ENCODE data around the gene PBX1.

PBX1 gene

GRCh38 chr1:164564378-164564777 is 5.4 kb downstream of the PBX1 start:
- no peak for DNase-seq

- DNase-seq: no peak
Measured at GRCh38 chr1:164565357-164565756, 6.4 kb downstream of the PBX1 start.

- DNase-seq: no peak
Measured at GRCh38 chr1:164567774-164568173, 8.8 kb downstream of the PBX1 start.

- DNase-seq: no peak
Measured at GRCh38 chr1:164569241-164569640, 10.3 kb downstream of the PBX1 start.

GRCh38 chr1:164569866-164570265 is 10.9 kb downstream of the PBX1 start:
- no peak for DNase-seq

GRCh38 chr1:164571333-164571732 is 12.3 kb downstream of the PBX1 start:
- no peak for DNase-seq

GRCh38 chr1:164575356-164575886 is 16.4 kb downstream of the PBX1 start:
- no peak for DNase-seq

- DNase-seq: no peak
Measured at GRCh38 chr1:164576291-164577271, 17.6 kb downstream of the PBX1 start.

GRCh38 chr1:164577291-164577690 is 18.3 kb downstream of the PBX1 start:
- no peak for DNase-seq

- no peak for DNase-seq
Measured at GRCh38 chr1:164578479-164579200, 19.7 kb downstream of the PBX1 start.

- no peak for DNase-seq
Measured at GRCh38 chr1:164579381-164579780, 20.4 kb downstream of the PBX1 start.

- no peak for DNase-seq
Measured at GRCh38 chr1:164581762-164582161, 22.8 kb downstream of the PBX1 start.

- no peak for DNase-seq
Measured at GRCh38 chr1:164583196-164583595, 24.2 kb downstream of the PBX1 start.

- DNase-seq: no peak
Measured at GRCh38 chr1:164583835-164584539, 25.0 kb downstream of the PBX1 start.

- no peak for DNase-seq
Measured at GRCh38 chr1:164586591-164586990, 27.6 kb downstream of the PBX1 start.

GRCh38 chr1:164587617-164588501 is 28.9 kb downstream of the PBX1 start:
- DNase-seq: no peak

- DNase-seq: no peak
Measured at GRCh38 chr1:164588516-164589341, 29.7 kb downstream of the PBX1 start.

GRCh38 chr1:164589408-164589807 is 30.4 kb downstream of the PBX1 start:
- no peak for DNase-seq

GRCh38 chr1:164589961-164590507 is 31.1 kb downstream of the PBX1 start:
- DNase-seq: no peak

- no peak for DNase-seq
Measured at GRCh38 chr1:164590592-164590991, 31.6 kb downstream of the PBX1 start.

GRCh38 chr1:164591858-164592257 is 32.9 kb downstream of the PBX1 start:
- DNase-seq: no peak

Data from activated CD8-positive, alpha-beta memory T cell treated with anti-CD3 and anti-CD28 coated beads, Interleukin-2, amount 50 U/mL, for 4 hours (primary cell).